Esophagus squamous epithelium (tissue), 4 donors: ENCODE data around the gene CAV2.

Experiments
- CTCF ChIP-seq, 6 experiments: fragments of 450-650 bp in 4 of 6; fragments of 200-600 bp in 2 of 6; sonication (generic) in 2 of 6; IDR thresholded peaks; one replicate each; pipeline ENCODE4 v1.5.1; 2016 to 2019; ENCODE audit warnings: antibody characterized with exemption in 6 of 6, mild to moderate bottlenecking in 4 of 6, moderate library complexity in 4 of 6
- POLR2A ChIP-seq, 4 donors: fragments of 450-650 bp; IDR thresholded peaks; one replicate each; pipeline ENCODE4 v1.6.1; 2017; ENCODE audit warnings: antibody characterized with exemption in 4 of 4, mild to moderate bottlenecking in 4 of 4, moderate library complexity in 3 of 4

GRCh38 chr7:116516324-116516723, 16.8 kb downstream of the CAV2 start:
- TF ChIP-seq CTCF (IDR thresholded peaks at IDR 0.05) (no peak), POLR2A (IDR thresholded peaks at IDR 0.05) (no peak)
